DMS79 treated with DMSO at 0.1 percent for 48 hours (cell line): ENCODE data around the gene XRCC6.
"Not testable (repeated sequence)": the region's sequence is repeated elsewhere in the genome, so short reads cannot be mapped to it uniquely, and the experiment has no call there.

Experiments used
- DNase-seq: peaks from one replicate; lab custom pipeline; 2025; lab: John Stamatoyannopoulos, UW

The XRCC6 gene

DNA sequence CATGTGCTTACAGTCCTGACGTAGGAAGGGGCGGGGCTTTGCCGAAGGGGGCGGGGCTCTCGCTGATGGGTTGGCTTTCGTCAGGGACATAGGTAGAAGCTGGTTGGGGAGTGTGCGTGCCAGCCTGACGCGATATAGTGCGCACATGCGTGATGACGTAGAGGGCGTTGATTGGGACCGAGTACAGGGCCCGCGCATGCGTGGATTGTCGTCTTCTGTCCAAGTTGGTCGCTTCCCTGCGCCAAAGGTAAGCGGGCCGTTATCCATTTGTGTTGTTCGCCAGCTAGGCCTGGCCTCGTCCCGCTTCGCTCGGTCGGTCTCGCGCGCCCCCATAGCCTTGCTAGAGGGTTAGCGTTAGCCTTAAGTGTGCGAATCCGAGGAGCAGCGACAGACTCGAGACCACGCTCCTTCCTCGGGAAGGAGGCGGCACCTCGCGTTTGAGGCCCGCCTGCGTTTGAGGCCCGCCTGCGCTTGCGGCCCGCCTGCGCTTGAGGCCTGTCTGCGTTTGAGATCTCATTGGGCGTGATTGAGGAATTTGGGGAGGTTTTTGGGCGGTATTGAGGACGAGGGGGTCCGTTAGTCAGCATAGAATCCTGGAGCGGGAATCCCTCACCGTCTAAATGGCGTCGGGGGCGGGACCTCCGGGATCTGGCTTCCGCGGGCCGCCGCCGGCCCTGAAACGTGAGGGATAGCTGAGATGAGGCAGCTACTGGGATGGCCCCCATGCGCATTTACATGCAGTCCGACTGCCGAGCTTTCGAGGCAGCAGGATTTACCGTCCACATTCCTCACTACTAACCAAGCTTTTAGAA lies at the start of gene XRCC6:
XRCC6 (plus strand) TSS at position 197 of the 812 bp plus-strand sequence. CDS start 710 bp downstream, outside the sequence.
- peak; percentile 89 for DNase-seq

DNA sequence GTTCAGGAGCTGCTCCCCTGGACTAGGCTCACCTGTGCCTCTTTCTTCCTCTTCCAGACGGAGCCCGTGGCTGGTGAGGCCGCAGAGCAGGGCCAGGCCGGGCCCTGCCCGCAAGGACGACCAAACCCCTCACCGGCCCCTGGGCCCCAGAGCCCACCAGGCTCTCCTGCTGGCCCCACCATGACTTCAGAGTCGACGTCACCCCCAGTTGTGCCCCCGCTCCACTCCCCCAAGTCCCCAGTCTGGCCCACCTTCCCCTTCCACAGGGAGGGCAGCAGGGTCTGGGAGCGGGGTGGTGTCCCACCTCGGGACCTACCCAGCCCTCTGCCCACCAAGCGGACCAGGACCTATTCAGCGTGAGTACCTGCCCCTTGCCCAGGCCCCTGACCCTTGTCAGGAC lies 49.3 kb upstream of the XRCC6 start:
- no peak for DNase-seq

DNA sequence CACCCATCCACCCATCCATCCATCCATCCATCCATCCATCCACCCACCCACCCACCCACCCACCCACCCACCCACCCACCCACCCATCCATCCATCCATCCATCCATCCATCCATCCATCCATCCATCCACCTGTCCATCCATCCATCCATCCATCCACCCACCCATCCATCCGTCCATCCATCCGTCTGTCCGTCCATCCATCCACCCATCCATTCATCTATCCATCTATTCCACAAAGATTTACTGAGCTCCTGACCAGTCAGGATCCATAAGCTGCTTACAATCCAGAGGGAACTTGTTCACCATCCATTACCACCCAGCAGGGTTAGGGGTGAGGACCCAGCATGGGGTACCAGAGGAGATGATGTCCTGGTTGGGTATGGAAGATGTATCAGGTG lies 48.8 kb upstream of the XRCC6 start:
- not testable (repeated sequence) for DNase-seq

DNA sequence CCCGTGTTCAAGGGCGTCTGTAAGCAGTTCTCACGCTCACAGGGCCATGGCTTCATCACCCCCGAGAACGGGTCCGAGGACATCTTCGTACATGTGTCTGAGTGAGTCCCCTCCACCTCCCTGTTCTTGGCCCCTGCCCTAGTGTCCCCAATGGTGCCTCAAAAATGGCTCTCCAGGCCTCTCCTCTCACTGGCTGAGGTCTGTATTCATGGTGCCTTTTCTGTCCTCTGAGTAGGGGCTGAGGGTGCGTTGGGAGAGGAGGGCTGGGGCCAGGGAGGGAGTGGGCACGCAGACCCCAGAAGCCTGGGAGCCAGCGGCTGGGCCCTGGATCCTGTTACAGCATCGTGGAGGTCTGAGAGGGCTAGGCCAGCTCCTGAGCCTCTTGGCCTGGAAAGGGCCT lies 47.4 kb upstream of the XRCC6 start:
- DNase-seq: no peak

DNA sequence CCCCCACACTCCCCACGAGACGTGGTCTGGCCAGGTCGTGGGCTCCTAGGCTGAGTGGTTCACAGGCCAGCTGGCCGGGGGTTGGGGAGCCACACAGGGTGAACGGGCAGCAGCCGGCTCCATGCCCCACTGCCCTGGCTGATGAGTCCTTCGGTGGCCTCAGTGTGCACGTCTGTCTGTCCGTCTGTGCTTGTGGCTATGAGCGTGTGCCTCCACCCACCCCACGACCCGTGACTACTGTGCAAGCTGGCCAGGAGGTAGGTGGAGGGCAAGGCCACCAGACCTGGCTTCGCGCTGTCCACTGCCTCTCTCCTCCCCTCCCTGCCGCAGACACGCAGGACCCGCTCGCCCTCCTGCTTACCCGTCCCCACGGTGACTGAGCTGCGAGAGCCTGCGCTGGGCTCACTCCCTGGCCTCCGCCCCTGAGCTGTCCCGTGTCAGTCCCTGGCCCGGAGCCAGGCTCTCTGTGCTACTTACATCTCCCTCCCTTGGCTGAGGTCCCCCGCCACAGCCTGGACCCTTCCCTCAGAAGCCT lies 46.2 kb upstream of the XRCC6 start:
- no peak for DNase-seq

DNA sequence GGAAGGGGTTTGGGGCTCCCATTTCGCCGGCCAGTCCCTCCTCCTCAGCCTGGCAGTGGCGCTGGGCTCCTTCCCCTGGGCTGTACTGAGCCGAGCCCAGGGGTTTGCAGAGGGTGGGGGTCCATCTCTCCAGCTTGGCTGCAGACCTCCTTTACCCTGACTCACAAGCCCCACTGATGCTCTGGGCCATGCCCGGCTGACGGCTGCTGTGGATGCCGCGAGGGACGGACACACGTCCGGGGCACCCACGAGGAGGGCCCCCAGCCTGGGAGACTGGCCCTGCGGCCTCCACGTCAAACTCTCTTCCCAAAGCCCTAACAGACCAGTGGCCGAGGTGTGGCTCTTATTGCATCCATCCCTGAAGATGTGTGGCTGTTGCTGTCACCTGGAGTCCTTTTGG lies 45.6 kb upstream of the XRCC6 start:
- no peak for DNase-seq

DNA sequence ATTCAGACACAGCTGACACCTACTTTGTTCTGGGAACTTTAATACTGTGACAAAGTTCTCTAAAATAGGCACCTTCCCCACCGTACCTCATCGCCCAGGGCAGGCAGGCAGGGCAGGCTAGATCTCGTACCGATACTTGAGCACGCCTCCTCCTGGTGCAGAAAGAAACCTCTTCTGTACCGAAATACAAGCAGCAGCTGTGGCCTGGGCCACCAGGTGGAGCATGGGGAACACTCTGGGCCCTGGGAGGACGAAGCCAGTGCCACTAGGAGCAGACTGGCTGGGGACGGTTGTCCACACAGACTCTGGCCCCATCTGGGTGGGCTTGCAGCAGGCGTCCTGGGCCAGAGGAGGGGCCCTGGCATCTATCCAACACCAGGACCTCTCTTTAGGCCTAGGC lies 44.2 kb upstream of the XRCC6 start:
- DNase-seq: no peak

DNA sequence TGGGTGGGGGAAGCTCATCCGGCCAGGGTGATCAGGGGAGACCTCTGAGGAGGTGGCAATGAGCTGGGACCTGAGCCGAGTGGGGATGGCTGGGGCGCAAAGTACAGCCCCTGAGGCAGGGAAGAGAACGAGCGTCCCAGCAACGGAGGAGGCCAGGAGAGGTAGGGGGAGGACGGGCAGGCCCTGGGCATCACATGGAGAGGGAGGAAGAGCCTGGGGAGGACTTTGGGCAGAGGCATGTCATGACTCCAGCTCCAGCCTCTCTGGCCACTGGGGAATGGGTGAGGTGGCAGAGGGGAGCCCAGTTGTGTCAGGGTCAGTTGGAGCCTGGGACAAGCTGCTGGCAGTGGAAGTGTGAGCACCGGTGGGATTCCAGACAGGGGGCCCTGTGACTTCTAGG lies 43.0 kb upstream of the XRCC6 start:
- no peak for DNase-seq

DNA sequence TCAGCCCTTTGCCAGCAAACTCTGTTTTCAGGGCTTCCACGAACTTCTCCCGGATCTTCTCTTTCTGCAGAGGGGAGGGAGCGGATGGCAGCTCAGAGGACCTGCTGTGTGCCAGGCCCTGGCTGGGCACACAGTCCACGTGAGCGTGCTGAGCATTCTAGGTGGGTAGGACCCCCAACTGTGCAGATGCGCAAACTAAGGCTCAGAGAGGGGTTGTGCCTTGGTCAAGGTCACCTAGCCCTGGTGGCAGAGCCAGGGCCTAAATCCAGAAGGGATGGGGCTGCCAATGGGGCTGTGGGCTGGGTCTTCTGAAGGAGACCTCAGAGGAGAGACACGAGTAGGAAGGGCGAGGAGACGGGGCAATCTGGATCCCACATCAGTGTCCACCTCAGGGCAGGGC lies 42.3 kb upstream of the XRCC6 start:
- DNase-seq: no peak

DNA sequence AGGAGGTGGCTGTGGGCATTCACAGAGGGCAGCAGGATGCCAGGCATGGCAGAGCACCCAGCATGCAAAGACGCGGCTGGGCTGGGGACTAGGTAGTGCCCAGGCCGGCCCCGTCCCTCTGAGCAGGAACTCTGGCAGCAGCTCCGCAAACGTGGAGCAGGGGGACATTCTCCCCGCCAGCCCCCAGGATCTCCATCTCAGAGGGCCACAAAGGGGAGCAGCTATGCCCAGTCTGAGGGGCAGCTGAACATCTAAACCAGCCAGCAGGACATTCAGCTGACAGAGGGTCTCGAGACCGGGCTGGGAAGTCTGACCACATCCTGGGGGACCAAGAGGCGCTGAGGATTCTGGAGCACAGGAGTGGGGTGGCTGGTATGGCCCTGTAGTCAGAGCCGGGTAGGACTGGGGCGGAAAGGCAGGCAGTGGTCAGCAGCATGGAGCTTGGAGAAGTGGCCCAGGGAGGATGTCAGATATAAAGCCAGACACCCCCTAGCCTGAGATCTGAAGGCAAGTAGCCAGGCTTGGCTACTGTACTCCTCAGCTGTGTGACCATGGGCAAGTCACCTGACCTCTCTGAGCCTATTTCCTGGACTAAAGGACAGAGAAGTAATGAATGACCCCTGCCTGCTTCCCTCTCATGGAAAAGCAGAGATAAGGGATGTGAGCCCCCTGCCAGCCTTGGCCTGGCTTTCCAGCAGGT lies 41.6 kb upstream of the XRCC6 start:
- no peak for DNase-seq

DNA sequence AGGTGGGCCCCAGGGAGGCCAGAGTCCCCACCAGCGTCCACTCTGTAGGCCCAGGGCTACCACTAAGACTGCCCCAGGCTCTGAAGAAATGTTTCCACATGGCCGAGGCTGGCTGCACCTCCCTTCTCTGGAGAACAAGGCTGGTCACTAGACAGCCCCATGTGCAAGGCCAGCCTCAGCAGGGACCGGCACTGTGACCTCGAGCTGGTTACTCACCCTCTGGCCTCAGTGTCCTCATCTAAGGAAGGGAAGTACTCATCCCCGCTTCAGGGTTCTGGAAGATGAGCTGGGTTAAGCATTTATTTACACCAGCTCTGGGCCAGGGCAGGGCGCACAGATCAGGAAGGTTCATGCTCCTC lies 41.1 kb upstream of the XRCC6 start:
- no peak for DNase-seq

DNA sequence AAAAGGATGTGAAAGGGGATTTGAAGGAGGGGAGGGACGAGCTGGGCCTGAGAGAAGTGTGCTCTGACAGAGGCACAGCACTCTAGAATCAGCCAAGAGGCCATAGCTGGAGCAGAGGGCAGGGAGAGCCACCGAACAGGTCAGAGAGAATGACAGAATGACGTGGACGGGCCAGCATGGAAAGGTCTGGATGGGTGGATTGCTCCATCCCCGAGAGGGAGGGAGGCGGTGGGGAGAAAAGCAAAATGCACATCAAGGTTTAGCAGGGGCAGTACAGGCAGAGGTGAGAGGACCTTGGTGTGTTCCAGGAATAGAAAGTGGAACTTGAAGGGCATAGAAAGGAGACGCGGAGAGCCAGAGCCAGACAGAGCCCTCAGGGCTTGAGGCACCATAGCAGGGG lies 38.4 kb upstream of the XRCC6 start:
- DNase-seq: no peak

DNA sequence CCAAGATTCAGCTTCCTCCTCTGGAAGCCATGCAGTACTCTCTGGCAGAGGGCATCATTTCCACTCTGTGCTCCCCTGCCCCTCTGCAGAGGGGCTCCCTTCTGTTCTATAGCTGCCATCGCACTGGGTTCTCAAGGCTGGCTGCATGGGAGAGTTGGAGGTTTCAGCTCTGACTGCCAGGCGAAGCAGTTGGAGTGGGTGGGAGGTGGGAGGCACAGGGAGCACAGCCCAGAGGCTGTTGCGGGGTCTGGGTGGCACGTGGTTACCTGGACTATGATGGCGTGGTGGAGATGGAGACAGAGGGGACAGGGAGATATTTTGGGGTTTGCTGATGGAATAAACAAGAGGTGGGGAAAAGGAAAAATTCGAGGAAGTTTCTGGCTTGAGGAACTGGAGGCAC lies 36.2 kb upstream of the XRCC6 start:
- no peak for DNase-seq

DNA sequence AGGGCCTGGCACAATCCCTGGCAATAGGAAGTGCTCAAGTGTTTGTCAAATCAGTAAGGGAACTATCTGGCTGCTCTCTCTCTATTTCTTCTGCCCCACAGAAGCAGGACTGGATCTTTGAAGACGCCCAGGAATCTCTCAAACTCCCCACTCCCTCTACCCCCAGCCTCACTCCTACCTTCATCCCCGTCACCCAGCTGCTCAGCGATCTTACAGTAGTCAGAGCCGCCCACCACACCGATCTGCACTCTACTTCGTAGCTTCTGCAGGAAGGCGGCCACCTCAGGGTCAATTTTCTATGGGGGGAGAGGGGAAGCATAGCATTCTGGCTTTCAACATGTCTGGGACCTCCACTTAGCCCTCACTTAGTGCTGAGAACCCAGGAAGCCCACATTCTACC lies 35.2 kb upstream of the XRCC6 start:
- DNase-seq: no peak

DNA sequence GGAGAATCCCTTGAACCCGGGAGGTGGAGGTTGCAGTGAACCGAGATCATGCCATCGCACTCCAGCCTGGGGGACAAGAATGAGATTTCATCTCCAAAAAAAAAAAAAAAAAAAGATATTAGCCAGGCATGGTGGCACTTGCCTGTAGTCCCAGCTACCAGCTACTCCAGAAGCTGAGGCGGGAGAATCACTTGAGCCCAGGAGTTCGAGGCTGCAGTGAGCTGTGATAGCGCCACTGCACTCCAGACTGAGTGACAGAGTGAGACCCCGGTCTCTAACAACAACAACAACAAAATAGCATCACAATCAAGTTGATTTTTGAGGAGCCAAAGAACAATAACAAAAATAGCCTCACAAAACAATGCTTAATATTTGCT lies 33.8 kb upstream of the XRCC6 start:
- DNase-seq: no peak

DNA sequence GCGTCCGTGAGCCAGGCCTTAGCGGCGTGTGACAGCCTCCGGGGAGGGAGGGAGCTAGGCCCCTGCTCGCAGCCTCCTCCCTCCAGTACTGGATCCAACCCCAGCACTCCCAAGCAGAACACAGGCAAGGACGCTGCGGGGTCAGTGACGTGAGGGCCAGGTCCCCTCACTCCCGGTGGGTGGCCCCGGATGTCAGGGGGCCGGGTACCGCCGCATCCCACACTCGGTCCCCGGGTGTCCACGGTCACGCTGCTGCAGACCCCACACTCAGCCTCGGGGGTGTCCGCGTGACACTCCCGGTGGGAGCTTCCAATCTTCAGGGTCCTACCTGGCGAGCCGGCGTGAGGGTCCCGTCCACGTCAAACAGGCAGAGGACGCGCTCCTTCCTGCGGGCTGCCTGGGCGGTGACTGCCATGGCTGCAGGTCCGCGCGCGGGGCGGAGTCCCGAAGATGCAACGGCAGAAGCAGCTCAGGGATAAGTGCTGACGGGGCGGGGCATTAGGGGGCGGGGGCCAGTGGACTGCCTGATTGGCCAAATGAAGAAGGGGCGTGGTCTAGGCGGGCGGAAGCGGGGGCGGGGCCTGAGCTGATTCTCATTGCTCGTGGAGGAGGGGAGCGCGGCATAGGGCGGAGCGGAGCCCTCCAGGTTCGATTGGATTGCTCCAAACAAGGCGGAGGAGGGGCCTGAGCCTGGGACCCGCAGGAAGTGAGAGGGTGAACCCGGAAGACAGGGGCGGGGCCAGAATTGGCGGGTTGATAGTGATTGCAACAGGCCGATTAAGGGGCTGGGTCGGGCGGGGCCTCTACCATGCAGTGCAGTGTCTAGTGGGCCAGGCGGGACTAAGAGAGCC lies 31.5 kb upstream of the XRCC6 start, which contains the start of gene PMM1:
PMM1 (minus strand) TSS at position 450 of the 851 bp plus-strand sequence; CDS start at position 415, 35 bp downstream.
- peak; percentile 91 for DNase-seq

DNA sequence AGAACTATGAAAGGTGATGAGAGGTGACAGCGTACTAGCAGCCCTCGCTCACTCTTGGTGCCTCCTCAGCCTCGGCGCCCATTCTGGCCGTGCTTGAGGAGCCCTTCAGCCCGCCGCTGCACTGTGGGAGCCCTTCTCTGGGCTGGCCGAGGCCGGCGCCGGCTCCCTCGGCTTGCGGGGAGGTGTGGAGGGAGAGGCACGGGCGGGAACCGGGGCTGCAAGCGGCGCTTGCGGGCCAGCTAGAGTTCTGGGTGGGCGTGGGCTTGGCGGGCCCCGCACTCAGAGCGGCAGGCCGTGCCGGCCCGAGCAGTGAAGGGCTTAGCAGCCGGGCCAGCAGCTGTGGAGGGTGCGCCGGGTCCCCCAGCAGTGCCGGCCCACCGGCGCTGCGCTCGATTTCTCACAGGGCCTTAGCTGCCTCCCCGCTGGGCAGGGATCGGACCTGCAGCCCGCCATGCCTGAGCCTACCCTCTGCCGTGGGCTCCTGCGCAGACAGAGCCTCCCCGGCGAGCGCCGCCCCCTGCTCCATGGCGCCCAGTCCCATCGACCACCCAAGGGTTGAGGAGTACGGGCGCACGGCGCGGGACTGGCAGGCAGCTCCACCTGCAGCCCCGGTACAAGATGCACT lies 27.6 kb upstream of the XRCC6 start:
- DNase-seq: not testable (repeated sequence)

DNA sequence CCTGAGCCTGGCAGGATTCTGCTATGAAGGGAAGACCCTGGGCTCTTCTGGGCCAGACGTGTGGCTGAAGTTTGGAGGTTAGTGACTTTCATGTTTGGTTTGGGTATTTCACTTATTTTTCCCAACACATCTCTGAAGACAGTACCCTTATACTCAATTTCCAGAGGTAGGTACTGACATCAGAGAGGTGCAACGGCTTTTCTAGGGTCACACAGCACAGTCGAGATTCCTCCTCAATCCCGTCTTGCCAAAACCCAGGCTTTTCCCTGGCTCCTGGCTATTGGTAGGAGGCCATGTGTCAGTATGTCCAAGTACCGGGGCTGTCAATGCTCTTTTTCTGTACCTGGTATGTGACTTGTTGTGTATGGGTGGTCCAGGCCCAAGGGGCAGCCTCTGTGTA lies 25.4 kb upstream of the XRCC6 start:
- DNase-seq: no peak

DNA sequence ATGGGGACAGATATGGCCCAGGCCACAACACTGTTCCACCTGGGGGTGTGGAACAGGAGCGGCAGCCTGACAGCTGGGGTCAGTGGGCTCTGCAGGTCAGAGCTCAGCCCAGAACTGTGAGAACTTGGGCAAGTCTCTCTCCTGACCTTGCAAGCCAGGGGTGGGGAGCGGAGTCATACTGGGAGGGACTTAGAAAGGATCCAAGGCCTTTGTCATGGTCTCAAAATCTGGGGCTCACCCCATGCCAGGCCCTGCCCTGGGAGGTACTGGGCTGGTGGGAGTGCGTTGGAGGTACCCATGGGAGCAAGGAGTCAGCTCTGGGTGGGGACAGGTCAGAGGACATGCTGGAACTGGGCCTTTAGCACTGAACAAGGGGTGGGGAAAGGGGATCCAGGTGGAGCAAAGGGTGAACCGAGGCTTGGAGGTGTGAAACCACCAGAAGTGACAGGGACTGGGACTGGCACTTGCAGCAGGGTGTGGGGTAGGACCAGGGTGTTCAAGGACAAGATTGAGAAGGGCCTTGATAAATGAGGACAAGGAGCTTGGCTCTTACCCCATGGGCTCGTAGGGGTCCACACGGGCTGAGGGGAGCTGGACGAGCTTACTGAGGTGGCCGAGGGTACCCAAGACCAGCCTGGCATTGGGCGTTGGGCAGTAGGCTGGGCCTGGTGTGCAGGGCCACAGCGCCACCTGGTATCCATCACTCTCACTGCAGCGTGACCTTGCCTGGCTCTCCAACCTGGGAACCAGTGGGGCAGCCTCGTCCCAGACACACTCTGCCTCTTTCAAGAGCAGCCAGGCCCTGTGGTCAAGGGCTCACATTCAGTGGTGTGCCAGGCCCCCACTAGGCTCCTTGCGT lies 24.1 kb upstream of the XRCC6 start:
- DNase-seq: peak; percentile 8

DNA sequence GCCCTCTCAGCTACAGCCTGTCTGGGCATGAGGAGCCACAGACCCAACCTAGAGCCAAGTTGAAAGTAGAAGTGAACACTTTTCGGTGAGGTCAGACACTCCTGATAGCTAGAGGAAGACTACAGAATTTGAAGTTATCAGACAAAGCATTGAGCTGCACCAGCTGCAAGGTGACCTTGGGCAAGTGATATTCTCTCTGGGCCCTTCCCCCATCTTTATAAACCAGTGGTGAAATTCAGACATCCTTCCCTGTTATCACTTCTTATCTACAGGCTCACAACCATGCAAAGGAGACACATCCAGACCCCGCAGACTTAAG lies 23.5 kb upstream of the XRCC6 start:
- DNase-seq: no peak

DNA sequence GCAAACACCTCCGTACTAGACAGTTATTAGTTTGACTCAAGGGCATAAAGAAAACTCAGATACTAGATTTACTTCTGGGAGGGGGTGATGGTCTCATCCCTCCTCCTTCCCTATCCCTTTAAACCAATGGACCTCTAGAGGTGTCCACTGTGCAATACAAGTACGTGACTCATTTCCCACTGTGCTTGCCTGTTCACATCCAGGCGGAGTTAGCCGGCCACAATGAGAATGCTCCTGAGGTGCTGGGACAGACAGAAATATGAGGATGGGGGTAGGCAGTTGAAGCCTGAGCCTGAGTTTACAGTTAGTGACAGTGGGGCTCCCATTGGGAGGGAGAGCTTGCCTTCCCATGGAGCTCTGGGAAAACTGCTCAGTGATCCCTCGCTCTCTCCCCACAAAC lies 23.0 kb upstream of the XRCC6 start:
- DNase-seq: no peak
